GM18907 (cell line): ENCODE measurements around the gene DNAL1.

Experiments used
- ATAC-seq: cut with Tn5 transposase; IDR thresholded peaks from one replicate; pipeline ENCODE4 v1.9.1; 2021; ENCODE audit warnings: mild to moderate bottlenecking, moderate library complexity; ENCODE audit not compliant: unreplicated experiment

Gene DNAL1

DNA sequence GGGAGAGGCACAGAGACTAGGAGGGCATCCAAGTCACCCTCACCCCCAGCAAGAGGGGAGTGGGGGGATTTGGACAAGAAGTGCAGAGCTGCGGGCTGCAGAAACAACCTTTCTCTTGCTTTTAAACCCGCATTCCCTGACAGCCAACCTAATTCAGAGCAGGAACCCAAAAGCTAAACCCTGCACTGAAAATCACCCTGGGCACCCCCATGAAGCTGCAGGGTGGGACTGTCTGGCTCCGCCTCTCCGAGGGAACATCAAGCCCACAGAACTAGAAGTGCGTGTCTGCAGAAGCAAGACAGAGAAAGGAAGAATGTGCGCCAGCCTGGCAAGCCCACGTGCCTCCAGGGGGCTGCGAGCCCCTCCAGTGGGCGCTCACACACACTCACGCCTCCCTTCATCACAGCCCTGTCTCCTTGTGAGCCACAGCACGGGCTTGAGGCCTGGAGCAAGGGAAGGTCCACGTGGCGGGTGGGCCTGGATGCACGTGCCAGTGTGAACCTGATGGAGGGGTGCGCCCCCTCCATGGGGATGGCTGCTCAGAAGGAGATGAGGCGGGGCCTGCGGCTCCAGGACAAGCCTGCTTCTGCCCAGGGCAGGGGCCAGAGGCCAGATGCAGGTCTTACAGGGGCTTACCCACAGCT, 97.2 kb downstream of the DNAL1 start:
- no peak for ATAC-seq

GRCh38 chr14:73742520-73743238, 97.9 kb downstream of the DNAL1 start:
- ATAC-seq: no peak

DNA sequence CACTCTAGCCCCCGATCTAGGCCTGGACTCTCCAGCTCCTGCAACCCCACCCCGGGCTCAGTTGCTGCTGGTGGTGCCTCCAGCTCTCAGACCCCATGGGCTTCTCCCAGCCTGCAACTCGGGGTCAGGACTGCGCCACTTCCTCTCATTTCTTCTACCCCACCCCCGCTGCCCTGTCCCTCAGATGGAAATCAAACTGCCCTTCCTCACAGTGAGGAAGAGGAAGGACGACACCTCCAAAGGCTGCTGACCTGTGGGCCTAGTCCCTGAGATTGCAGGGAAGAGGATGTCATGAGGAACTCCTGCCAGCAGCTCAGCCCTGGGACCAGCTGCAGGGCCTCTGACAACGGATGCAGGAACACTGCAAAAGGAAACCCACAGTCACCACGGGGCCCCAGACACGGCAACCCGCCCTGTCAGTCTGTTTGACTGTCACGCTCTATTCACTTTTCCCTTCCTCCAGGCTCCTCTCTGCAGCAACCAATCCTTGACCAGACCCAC, 98.7 kb downstream of the DNAL1 start:
- ATAC-seq: peak; percentile 56

- no peak for ATAC-seq
These were observed 99.5 kb downstream of the DNAL1 start for GRCh38 chr14:73744175-73744867.

DNA sequence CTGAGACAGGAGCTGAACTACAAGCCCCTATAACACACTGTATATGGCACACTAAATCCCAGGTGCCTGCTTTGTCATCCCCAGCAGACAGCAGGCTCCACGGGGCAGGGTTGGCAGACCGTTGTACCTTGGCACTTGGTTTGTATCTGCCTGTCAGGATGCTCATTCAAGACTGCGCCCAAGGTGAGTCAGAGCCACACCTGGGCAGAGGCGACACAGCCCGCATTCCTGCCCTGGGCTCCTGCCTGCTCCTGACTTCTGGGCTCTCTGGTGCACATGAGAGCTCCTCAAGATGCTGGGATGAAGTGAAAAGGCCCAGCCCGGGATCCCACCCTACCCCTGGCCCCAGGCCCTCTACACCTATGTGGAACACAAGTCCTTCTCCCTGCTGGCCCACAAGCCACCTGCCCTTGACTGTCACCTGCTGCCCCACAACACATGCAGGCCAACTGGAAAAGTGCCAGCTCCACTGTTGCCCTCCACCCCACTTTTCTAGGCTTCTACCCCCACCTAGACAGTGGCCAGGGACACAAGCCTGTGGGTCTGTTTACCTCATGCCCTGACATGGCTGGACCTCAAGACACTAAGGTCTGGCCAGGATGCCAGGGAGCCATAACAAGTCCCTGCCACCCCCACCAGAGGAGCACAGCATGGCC, 100.2 kb downstream of the DNAL1 start:
- no peak for ATAC-seq

- no peak for ATAC-seq
These were observed 101.1 kb downstream of the DNAL1 start for GRCh38 chr14:73745571-73746519.

- ATAC-seq: no peak
These were observed 102.0 kb downstream of the DNAL1 start for GRCh38 chr14:73746520-73747378.

DNA sequence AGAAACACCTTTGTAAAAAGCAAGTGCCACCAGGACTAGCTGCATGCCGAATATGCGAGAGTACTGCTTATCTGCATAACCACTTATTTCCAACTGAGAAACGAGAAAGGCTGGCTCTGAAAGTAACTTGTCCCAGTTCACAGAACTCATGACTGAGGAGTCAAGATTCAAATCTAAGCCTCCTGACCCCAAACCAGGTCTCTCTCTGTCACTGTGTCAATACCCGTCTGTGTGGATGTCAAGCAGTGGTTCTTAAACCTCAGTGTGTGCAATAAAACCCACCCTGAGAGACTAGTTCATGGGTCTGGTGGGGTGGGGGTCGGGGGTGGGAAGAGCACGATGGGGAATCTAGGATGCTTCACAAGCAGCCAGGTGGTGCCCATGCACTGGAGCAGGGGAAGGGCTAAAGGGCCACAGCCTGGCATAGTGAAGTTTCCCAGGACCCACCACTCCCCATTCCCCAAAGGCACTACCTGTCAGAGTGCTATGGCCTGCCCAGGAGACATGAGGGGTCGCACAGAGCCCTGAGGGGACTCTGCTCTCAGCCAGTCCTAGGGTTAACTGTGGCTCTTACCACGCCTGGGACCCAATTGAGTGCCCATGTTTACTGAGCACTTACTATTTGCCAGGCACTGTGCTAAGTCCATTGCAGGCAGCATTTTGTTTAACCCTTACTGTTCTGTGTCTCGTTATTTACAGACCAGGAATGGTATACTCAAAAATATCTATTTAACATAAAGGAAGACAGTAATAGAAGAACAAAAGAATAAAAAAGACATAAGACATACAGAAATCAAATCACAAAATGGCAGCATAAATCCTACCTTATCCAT, 102.8 kb downstream of the DNAL1 start:
- no peak for ATAC-seq

DNA sequence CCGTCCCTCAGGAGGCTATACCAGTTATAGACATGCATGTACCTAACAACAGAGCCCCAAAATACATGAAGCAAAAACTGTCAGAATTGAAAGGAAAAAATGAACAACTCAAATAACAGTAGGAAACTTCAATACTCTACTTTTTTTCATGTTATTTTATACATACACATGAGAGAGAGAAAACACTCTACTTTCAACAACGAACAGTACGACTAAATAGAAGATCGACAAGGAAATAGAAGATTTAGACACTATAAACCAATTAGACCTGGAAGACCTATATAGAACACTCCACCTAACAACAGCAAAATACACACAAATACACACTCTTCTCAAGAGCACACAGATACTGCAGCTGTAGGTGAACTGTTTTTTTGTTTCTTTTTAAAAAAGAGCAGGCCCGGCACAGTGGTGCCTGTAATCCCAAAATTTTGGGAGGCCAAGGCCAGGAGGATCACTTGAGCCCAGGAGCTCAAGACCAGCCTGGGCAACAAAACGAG, 104.1 kb downstream of the DNAL1 start:
- no peak for ATAC-seq

- no peak for ATAC-seq
These were observed 105.1 kb downstream of the DNAL1 start for GRCh38 chr14:73749706-73750530.

DNA sequence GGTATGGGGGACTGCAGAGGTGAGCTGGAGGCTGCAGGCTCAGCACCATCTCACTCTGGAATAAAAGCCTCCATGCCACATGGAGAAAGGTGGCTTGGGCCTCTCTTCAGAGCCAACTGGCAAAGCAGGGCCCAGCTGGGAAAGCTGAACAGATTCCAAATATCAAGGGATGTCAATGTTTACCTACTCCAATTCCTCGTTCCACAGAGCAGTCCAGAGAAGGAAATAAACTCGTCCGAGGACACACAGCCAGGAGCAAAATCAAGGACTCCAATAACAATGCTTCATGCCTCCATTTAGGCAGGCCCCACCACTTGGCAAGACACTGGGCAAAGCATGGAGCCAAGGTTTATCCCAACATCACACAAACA, 105.7 kb downstream of the DNAL1 start:
- no peak for ATAC-seq

GRCh38 chr14:73751157-73751691, 106.4 kb downstream of the DNAL1 start:
- no peak for ATAC-seq

DNA sequence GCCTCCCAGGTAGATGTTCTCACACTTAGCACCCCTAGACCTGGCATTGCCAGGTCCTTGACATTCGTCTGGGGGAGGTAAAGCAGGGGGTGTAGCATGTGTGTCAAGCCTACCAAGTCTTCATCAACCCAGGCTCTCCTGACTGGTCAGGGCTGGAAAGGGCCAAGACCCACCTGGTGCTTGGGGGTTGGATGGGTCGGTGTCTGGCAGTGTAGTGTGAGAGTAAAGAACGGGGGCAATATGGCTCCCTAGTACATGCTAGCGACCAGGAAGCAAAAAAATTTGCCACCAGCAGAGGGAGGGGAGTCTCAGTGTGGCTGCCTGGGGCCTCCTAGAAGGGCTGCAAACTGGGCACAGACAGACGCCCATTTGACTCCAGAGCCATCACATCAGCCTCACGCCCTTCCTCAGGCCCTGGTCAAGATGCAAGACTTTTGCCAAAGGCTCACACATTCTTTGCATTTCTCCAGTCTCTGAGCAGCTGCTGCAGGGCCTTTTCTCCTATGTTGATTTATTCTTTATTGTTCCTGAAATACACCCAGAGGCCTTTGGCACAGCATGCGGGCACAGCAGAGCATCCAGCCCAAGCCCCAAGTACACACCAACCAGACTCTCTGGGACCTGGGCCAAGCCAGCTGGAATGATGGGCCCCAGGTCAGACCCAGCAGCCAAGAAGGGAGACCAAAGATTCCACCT, 107.7 kb downstream of the DNAL1 start:
- no peak for ATAC-seq
